Right lobe of liver (tissue), 6 donors: Measurements from ENCODE around the gene EPS8. TPM values are rescaled to one million over a fixed set of nuclear protein-coding genes. Genes with fewer than 3 reads are reported as not detected.

Experiments used
- ATAC-seq, 4 donors: fragments of 200-7000 bp; cut with Tn5 transposase; one replicate each; pipeline ENCODE4 v1.9.1; 2020; ENCODE audit warnings: mild to moderate bottlenecking in 4 of 4, moderate library complexity in 4 of 4
- DNase-seq, 3 donors: peaks; one replicate each; pipeline ENCODE4 v3.0.0-alpha.2; 2020
- H3K27ac ChIP-seq, 3 donors: fragments of 200-600 bp; one replicate each; pipeline ENCODE4 v1.8.0; 2022
- H3K27me3 ChIP-seq, 2 donors: fragments of 200-600 bp; one replicate each; pipeline ENCODE4 v1.8.0; 2022
- H3K36me3 ChIP-seq, 4 donors: fragments of 200-600 bp; sonication (generic) in 1 of 4; one replicate each; pipeline versions ENCODE4 v1.5.1 to v1.8.0; 2017 to 2022; ENCODE audit warnings: control low read depth in 1 of 4
- H3K4me1 ChIP-seq, 4 donors: fragments of 200-600 bp; sonication (generic) in 1 of 4; one replicate each; pipeline versions ENCODE4 v1.5.1 to v1.8.0; 2017 to 2022; ENCODE audit warnings: control low read depth in 1 of 4
- H3K4me3 ChIP-seq, 3 donors: fragments of 200-600 bp; one replicate each; pipeline ENCODE4 v1.8.0; 2022
- H3K9me3 ChIP-seq, 4 donors: fragments of 200-600 bp; sonication (generic) in 1 of 4; one replicate each; pipeline versions ENCODE4 v1.5.1 to v1.8.0; 2017 to 2022; ENCODE audit warnings: control low read depth in 1 of 4
- CTCF ChIP-seq, 4 donors: fragments of 200-600 bp in 3 of 4; fragments of 450-650 bp in 1 of 4; IDR thresholded peaks; one replicate each; pipeline versions ENCODE4 v1.5.1 to v1.8.0; 2016 to 2022; ENCODE audit warnings: antibody characterized with exemption in 4 of 4, mild to moderate bottlenecking in 2 of 4
- POLR2A ChIP-seq: fragments of 450-650 bp; IDR thresholded peaks from one replicate; pipeline ENCODE4 v1.6.1; 2017; ENCODE audit warnings: antibody characterized with exemption, mild to moderate bottlenecking
- WGBS: methylation state at CpG from one replicate; pipeline ENCODE4 v1.1.6; 2018; ENCODE audit warnings: low coverage, low lambda C conversion rate; ENCODE audit not compliant: insufficient coverage; ENCODE audit errors: missing lambda C conversion rate; 5-methylcytosine and 5-hydroxymethylcytosine counted together
- intact Hi-C, 2 donors: fragments of 100-400 bp; cut with DNase I; formaldehyde crosslinking; loops; one replicate each; pipeline versions ENCODE4 v1.11.2 to v1.14.1; 2022
- total RNA-seq, 6 experiments: library from RNA; depleted of rRNA in 2 of 6; stranded (reverse); fragments of >200 nt in 2 of 6; fragmentation: NEBNext Ultra II Directional in 3 of 6; extraction: Animal tissue kit (Norgen Biotek cat#: 25700) in 3 of 6; gene quantifications; one replicate each; pipeline versions ENCODE4 v1.1.0 to v1.2.4, GENCODE V29; 2016 to 2023
- donor health status: DM: no; HTN: yes; CAD: no.
- donor health status: DM: no; HTN: no; CAD: no.
- donor health status: DM: no; HTN: no; CAD: no.
- donor health status: DM: no; HTN: yes; CAD: no.
- donor health status: DM: no; HTN: yes; CAD: no.

The EPS8 gene
- total RNA-seq, 6 experiments from 2014 or later = 21.3 to 44.8 (median 28.2) TPM

GRCh38 chr12:15712823-15713660, 76.1 kb downstream of the EPS8 start:
- WGBS = 25% methylated on average over 8 of the region's 8 CpGs
- TF ChIP-seq CTCF (IDR thresholded peaks at IDR 0.05) (no peak), POLR2A (no peak)

GRCh38 chr12:15712160-15712559, 77.0 kb downstream of the EPS8 start:
- peak; percentile 31 to 60 (median 45) for ATAC-seq

More at GRCh38 chr12:15712823-15713660, 76.1 kb downstream of the EPS8 start:
- Histone ChIP-seq H3K36me3 (no peaks in the 10 kb centered on the region), H3K9me3 (no peaks in the 10 kb centered on the region), H3K4me3 (peak overlapping the region in 2 of 3 donors; percentile 36 to 47), H3K27me3 (no peaks in the 10 kb centered on the region), H3K4me1 (peaks cover 0 to 47% (median 15%) of the 10 kb centered on the region in 4 donors), H3K27ac (peak overlapping the region; percentile 27 to 84 (median 83))
- intact Hi-C loops = no loop called here
- ATAC-seq (peak; percentile 79 to 92 (median 86)), DNase-seq (peak in 2 of 3 donors; percentile 37 to 83)

GRCh38 chr12:15710860-15711510, 78.2 kb downstream of the EPS8 start:
- peaks cover 0 to 58% (median 13%) of the 10 kb centered on the region in 4 donors for H3K4me1 ChIP-seq
- WGBS = 55% methylated on average over 4 of the region's 4 CpGs
- H3K27ac ChIP-seq = peak overlapping the region in 2 of 3 donors; percentile 83 to 84
- no peaks in the 10 kb centered on the region for H3K27me3 ChIP-seq
- intact Hi-C loops = no loop called here
- H3K4me3 ChIP-seq = no peak overlapping the region
- no peaks in the 10 kb centered on the region for H3K36me3 ChIP-seq
- TF ChIP-seq CTCF (IDR thresholded peaks at IDR 0.05) (no peak), POLR2A (no peak)
- no peaks in the 10 kb centered on the region for H3K9me3 ChIP-seq
- ATAC-seq (no peak), DNase-seq (no peak)

More at GRCh38 chr12:15712160-15712559, 77.0 kb downstream of the EPS8 start:
- 37% methylated on average over 1 of the region's 1 CpG for WGBS
- Histone ChIP-seq H3K36me3 (no peaks in the 10 kb centered on the region), H3K27ac (peak overlapping the region; percentile 27 to 84 (median 83)), H3K4me1 (peaks cover 0 to 56% (median 15%) of the 10 kb centered on the region in 4 donors), H3K9me3 (no peaks in the 10 kb centered on the region), H3K4me3 (peak overlapping the region; percentile 0 to 47 (median 36)), H3K27me3 (no peaks in the 10 kb centered on the region)
- intact Hi-C loops = no loop called here
- TF ChIP-seq CTCF (IDR thresholded peaks at IDR 0.05) = no peak
- no peak for TF ChIP-seq POLR2A
- no peak for DNase-seq

- WGBS = 61% methylated on average over 2 of the region's 6 CpGs
- no peak overlapping the region for H3K27ac ChIP-seq
- intact Hi-C loops = no loop called here
Observed at GRCh38 chr12:15709551-15709950, 79.6 kb downstream of the EPS8 start.

More at GRCh38 chr12:15709551-15709950, 79.6 kb downstream of the EPS8 start:
- no peak for ATAC-seq
- H3K36me3 ChIP-seq = no peaks in the 10 kb centered on the region
- no peaks in the 10 kb centered on the region for H3K9me3 ChIP-seq
- TF ChIP-seq POLR2A (no peak), CTCF (IDR thresholded peaks at IDR 0.05) (no peak)
- H3K4me1 ChIP-seq = peaks cover 0 to 62% (median 12%) of the 10 kb centered on the region in 4 donors
- DNase-seq = no peak
- H3K4me3 ChIP-seq = no peak overlapping the region
- no peaks in the 10 kb centered on the region for H3K27me3 ChIP-seq
